Left forelimb (tissue), 1 donor: ENCODE measurements around the gene ELF1.

Source experiments
- DNase-seq: peaks from one replicate; pipeline ENCODE4 v3.0.0-alpha.2; 2018; ENCODE audit warnings: low spot score

ELF1 gene

GRCh38 chr13:41006978-41007743, 12.0 kb downstream of the ELF1 start:
- DNase-seq: no peak

- DNase-seq: no peak
Measured at GRCh38 chr13:41006306-41006705, 12.8 kb downstream of the ELF1 start.

DNA sequence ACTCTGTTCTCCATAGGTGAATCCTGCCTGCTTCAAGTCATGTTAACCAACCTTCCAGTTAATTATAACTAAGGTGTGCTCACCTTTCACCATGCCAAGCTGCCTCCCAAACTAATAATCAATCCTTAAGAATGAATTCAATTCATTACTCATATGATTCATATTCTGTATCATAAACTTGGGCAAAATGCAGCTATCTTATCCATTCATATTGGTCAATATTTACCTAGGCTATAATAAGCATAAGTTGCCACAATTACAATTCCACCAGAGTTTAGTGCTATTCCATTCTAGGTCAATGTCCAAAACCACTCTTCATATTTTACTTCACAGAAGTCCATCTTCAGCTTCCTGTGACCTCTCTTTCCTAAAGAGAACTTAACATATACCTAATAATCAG, 13.4 kb downstream of the ELF1 start:
- no peak for DNase-seq

- no peak for DNase-seq
Measured at GRCh38 chr13:41004875-41005693, 14.0 kb downstream of the ELF1 start.

- no peak for DNase-seq
Measured at GRCh38 chr13:41002606-41003005, 16.5 kb downstream of the ELF1 start.

- no peak for DNase-seq
Measured at GRCh38 chr13:41001695-41002094, 17.4 kb downstream of the ELF1 start.

DNA sequence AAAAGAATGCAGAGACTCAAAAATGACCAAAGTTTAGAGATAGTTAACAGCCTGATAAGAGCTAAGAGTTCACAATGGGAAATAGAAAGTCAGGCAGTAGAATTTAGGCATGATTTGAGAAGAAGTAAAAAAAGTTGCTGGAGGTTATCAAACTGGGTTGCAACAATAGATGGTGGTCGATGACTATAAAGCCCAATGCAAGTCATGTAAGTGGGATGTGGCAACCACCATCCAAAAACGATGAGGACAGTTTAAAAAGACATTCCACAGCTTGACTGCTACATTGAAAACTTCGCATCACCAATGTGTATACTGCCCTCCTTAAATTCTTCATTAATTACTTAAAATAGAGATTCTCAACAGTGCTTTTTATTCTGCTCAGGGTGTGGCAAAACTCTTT, 19.7 kb downstream of the ELF1 start:
- no peak for DNase-seq

DNA sequence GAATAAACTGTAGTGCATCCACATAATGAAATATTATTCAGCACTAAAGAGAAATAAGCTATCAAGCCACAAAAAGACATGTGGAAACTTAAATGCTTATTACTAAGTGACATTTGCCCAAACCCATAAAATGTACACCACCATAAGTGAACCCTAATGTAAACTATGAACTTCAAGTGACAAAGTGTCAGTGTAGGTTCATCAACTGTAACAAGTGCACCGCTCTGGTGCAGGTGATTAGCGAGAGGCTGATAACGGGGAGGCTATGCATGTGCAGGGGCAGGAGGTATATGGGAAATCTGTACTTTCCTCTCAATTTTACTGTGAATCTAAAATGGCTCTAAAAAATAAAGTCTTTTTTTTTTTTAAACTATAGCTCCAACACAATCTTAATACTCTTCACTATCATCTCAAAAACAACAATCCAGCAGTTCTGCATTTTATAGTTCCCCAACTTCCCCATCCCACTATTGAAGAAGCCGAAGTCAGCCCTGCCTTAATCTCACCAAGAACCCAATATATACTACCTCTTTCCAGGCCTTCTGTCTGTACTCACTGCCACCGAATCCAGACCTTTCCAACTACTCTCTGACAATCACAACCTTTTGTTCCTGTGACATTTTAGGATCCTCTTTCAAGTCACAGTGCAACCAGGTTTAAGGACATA, 22.6 kb downstream of the ELF1 start:
- DNase-seq: no peak

- DNase-seq: no peak
Measured at GRCh38 chr13:40995997-40996396, 23.1 kb downstream of the ELF1 start.

DNA sequence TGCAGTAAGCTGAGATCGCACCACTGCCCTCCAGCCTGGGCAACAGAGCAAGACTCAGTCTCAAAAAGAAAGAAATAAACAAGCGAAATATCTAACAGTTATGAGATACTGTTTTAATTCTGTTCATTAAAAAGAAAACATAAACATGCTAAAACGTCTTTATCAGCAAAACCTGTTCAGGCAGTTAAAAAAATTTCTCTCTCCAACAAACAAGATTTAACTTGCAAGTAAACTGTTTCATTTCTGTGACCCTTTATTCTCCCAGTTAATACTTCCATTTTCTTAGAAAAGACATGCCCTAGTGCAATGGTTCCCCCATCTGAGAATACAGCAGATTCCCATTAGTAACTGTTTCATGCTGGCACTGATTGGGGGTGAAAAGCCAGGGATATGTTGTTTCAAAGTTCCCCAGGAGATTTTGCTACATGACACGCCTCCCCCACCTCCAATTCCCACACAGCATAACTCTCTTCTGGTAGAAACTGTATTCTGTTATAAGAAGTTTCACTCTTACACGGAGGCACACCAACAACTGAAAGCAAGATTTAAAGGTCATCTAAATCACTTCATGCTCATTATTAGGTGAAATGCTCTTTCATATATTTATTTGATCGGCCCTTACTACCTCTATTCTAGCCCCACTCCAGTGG, 24.4 kb downstream of the ELF1 start:
- DNase-seq: no peak

GRCh38 chr13:40993987-40994386, 25.1 kb downstream of the ELF1 start:
- DNase-seq: no peak

GRCh38 chr13:40992678-40993518, 26.2 kb downstream of the ELF1 start:
- DNase-seq: no peak

DNA sequence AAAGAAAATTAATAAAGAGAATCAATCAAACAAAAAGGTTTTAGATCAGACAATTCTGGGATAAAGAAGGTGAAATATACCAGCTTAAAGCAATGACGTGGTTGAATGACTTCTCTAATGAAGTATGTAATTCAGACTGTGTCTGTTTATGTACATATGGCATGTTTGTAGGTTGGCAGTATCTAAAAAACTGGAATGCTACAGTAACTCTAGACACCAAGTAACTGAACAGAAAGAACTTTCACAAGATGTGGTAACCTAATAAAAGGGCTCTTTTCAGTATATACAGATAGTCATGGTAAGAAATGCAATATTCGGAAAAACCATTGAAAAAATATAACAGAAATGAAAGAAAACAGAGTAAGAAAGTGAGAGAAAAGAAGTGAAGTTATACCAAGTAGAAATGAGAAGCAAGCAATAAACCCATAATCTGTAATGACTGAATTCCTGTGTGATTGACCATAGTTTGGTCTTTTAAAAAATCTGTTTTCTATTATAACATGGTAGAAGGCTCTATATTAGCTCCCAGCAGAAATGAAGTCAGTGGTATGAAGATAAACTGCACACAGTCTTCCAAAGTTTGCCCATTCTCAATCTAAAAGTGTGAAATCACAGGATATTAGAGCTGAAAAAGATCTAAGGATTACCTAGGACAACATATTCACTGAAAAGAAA, 31.4 kb downstream of the ELF1 start:
- DNase-seq: no peak

DNA sequence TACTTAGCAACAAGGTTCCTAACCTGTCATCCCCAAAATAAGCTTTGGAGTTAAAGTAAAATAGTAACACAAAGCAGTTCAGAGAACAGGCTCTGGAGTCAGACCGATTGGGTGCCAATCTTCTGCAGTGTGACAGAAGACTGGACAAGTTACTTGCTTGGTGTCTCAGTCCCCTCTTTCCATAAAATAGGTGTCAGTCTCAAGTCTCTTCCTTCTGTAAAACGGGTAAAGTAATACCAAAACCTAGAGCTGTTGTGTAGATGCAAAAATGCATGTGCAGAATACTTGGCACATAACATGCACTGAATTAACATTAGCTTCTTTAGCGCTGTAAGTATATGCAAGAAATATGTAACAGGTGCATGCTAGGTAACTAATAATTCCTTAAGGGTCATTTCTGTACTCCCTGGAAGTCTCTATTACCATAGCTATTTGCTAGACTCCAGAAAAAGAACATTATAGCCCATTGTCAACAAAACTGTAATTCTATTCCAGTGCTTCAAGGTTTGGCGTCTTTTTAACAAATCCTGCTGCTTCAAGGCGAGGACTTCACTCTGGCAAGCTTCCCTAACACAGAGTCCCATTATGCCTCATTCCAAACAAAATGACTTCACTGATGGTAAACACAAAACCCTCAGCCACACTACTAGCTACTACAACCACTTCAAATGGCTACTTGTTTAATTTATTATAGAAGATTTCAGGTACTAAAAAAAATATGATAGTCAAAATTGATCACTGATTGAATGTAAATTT, 32.8 kb downstream of the ELF1 start:
- no peak for DNase-seq

GRCh38 chr13:40985381-40986100, 33.6 kb downstream of the ELF1 start:
- DNase-seq: no peak

DNA sequence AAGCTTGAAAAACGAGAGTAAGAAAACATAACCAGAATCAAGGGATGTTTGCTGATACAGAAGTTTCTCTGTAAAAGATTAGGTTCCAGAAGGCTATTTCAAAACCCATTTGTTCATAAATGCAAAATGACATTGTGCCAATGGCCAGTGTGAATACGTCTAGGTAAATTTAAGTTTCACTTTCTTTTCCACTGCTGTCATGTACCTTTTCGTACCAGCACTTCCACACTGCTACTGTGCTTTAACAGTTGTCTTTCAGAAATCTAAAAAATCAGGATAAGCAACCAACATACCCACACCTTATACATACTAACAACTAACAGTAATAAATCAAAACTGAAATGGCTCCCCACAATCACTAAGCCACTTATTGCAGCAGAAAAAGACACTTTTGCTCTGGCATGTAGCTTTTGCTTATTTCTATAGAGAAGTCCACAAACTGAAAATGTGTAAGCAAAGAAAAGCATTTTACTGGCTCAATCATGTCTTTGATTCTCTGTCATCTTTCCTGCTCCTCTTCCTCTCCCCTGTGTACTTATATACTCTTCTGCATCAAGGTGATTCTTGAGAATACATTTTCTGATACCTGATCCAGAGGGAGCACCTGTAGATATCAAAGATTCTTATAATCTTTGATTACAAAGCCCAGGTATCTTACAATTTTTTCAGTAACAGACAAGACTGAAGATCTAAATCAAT, 34.3 kb downstream of the ELF1 start:
- DNase-seq: no peak

- DNase-seq: no peak
Measured at GRCh38 chr13:40983725-40984667, 35.1 kb downstream of the ELF1 start.

- no peak for DNase-seq
Measured at GRCh38 chr13:40983259-40983658, 35.9 kb downstream of the ELF1 start.
